ENCODE data around the gene METTL2B.
A peak's percentile ranks its signal among the peaks of the same experiment; 100 is the strongest.

The METTL2B gene, protein sequence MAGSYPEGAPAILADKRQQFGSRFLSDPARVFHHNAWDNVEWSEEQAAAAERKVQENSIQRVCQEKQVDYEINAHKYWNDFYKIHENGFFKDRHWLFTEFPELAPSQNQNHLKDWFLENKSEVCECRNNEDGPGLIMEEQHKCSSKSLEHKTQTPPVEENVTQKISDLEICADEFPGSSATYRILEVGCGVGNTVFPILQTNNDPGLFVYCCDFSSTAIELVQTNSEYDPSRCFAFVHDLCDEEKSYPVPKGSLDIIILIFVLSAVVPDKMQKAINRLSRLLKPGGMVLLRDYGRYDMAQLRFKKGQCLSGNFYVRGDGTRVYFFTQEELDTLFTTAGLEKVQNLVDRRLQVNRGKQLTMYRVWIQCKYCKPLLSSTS

DNA sequence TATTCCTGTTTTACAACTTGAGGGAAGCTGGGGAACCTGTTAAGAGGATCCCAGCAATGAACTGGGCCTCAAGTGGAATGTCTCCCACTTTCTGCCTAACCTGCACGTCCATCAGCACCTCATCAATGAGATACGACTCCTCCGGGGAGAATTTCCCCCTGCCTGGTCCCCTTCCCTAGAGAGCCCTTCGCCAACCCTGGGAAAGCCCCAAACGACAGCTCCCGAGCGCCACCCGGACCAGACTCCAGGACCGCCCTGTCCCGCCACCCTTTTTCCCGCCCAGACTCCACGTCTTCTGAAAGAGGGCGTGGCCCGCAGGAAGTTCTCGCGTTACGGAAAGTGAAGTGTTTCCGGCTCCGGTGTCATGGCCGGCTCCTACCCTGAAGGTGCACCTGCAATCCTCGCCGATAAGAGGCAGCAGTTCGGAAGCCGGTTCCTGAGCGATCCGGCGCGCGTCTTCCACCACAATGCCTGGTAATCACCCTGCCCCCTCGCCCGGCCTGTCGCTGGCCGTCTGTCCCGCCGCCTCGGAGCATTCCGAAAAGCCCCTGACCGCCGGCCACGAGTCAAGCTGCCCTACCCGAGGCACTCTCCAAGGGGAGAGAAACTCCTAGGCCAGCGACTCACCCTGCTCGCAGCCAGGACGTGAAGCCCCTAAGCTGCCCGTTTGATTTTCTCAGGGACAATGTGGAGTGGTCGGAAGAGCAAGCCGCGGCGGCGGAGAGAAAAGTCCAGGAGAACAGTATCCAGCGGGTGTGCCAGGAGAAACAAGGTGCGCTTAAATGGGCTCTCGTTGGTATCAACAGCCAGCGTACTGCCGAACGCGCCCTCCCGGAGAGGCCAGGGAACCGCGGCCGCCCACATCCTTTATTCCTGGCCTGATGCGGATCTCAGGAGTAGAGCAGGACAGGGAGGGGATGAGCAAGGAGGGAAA is at the start of gene METTL2B:
TSS of gene METTL2B (plus strand) at position 347 of the 934 bp plus-strand sequence. CDS start at position 365, 18 bp downstream.
- peak; percentile 96 for DNase-seq

DNA sequence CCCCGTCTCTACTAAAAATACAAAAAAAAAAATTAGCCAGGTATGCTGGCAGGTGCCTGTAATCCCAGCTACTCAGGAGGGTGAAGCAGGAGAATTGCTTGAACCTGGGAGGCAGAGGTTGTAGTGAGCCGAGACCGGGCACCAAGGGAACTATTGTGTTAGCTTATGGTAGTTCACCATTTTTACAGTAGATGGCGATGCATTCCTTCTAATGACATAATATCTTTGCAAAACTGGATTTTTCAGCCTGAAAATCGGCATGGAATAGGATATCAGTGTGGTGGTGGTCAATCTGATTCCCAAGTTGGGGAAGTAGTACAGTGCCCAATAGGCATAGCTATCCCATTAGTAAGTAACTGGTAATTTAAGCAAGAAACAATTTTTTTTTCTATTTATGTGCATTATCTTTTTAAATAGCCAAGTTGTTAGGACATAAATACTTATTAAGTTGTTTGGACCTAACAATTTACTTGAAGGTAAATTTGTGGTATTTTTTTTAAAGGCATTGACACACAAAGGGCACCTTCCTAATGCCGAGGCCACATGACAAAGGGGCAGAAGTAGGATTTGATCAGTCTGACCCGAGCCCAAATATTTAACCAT is 49.2 kb upstream of the METTL2B start:
- peak; percentile 67 for DNase-seq

DNA sequence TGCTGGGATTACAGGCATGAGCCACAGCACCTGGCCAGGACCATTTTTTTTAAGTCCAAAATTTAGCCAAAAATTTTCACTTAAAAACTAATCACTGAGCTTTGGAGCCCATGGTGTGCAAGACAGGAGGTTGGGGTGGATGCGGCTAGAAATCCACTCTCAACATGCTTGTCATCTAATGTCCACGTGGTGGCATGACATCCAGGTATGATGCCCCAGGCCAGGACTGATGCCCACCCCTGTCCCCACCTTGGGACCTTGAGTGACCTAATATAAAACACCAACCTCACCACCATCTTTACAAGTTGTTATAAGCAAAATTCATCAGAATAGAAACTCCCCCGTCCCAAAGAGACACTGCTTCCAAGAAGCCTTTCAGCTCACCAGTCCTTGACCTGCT is 46.3 kb upstream of the METTL2B start:
- DNase-seq = no peak

DNA sequence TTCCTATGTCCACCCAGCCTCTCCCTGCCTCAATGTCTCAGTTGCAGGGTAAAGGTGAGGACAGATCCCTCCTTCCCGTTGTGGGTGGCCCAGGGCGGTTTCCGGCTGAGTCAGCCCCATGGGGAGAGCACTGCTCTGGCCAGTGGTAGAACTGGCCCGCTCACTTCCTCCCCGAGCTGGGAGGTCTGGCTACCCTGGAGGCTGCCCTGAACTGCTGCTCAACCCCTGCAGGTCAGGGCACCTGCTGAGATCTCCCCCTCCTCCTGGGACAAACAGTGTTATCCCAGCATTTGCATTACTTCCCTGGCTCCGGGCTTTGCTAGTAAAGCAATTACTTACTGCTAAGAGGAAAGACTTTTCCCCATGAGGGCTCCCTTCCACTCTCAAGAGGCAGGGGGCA is 45.3 kb upstream of the METTL2B start:
- peak; percentile 28 for DNase-seq

DNA sequence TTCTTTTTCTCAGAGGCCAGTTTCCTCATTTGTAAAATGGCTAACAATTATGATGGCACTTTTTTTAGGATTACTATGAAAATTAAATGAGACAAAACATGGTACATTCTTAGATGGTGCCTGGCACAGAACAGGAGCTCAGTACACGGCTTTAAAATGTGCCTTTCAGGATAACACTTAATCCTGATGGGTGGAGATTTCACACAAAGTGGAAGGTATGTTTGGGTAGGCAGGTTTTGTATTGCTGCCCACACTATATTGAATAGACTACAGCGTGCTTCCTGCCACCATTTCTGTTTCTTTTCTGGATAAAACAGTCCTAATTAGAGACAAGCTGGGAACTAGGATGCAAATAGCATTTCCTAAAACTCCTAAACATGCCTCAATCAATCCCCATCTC is 44.8 kb upstream of the METTL2B start:
- DNase-seq = no peak

DNA sequence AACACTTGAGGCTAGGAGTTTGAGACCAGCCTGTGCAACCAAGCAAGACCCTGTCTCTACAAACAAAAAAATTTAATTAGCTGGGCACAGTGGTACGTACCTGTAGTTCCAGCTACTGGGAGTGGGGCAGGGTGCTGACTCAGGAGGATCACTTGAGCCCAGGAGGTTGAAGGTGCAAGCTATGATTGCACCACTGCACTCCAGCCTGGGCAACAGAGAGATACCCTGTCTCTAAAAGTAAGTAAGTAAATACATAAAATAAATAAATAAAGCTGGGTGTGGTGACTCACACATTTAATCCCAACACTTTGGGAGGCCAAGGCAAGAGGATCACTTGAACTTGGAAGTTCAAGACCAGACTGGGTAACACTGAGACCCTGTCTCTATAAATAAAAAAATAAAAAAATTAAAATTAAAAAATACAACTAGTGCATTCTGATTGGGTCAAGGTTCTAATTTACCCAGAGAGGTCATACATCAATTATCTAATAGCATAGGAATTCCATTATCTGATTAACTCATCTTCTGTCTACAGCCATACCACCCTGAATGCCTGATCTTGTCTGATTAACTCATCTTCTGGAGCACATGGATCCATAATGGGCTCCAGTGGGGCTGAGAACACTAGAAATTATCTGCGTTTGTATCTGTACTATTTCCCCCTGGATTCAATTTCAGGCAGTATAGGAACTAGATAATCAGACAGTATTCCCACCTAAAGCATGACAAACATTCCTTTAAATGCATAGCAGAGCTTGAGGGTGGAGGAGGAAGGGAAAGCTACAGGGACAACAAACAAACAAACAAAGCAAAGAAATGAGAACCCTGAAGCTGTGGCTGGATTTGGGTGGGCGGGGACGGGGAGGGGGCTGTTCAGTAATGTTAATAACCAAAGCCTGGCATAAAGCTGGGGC is 41.9 kb upstream of the METTL2B start:
- DNase-seq = no peak

DNA sequence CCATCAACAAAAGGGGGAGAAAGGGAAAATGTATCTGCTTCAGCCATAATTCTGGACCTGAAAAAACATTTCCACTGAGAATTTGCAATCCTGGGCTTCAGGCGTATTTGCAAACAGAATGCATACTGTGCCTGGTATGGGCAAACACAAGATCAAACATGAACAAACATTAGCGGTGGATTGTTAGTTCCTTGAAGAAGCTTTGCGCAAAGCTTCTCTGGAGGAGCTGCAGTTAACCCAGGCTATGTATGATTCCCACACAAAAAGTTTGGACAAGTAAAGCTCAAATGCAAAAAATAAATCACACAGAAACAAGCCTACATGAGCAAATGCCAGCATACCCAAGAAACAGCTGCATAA is 41.2 kb upstream of the METTL2B start:
- no peak for DNase-seq

DNA sequence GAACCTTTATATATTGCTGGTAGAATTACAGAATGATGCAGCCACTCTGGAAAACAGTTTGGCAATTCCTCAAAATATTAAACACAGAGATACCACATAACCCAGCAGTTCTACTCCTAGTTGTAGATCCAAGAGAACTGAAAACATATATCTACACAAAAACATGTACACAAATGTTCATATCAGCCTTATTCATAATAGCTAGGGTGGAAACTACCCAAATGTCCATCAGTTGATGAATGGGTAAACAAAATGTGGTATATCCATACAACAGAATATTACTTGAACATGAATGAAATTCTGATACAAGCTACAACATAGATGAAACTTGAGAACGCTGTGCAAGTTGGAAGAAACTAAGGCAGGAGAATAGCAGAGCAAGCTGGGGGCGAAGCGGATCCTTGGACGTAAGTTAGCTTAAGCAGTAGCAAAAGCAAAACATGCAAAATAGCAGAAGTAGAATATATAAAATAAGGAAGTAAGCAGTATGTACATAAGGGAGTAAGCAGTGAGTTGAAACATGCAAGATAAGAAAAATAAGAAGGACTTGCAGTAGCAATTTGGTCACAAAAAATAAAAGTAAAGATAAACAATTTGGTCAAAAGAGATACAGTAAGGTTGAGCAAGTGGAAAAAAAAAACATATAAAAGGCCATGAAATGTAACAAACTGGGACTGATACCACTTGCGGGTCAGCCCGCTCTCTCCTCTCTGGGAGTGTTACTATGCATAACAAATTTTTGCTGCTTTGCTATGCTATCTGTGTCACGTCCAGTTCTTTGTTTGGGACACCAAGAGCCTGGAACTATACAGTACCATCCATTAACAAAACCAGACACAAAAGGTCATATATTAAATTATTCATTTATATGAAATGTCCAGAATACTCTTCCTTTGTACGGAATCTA is 38.9 kb upstream of the METTL2B start:
- peak; percentile 88 for DNase-seq

DNA sequence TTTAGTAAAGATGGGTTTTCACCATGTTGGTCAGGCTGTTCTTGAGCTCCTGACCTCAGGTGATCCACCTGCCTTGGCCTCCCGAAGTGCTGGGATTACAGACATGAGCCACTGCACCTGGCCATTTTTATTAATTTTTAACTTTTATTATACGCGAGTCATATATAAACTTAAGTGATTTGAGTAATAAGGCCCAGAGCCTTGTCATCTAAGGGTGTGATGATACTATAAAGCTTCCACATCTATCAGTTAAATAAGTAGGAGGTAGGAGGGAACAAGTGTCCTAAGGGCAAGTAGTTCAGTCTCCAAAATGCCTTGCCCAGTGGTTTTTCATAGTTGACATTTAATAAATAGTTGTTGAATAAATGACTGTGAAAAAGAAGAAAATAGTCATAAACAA is 34.2 kb upstream of the METTL2B start:
- no peak for DNase-seq

DNA sequence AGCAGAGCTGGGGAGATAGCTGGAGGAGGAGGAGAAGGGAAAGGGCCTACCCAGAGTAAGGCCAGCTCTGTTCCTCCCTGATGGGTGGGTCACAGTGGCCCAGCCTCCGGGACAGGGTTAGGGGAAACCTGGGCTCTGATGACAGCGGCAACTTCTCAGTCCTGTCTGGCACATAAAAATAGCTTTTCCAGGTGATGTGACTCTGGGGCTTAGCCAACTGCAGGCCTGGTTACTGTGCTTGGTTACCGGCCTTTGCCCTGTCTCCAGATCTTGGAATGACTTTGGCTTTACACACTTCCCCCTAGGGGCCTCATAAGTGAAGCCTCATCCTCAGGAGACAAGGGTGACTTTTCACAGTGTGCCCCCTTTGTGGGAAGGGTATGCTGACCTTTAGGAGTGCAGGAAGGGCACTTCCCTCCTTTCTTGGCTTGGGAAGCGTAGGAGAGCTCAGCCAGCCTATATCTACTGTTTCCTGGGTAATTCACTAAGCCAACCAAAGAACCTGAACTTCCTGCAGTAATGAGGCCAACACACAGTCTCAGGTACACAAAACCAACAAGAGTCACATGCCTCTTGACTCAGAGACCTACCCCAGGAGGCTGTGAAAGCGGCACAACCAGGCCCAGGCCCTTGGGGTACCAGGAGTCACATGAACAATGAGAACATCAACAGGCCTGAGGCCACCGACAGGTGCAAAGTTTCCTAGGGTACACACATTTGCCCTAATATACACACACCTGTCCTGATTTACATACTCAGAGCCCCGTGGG is 32.5 kb upstream of the METTL2B start:
- no peak for DNase-seq

DNA sequence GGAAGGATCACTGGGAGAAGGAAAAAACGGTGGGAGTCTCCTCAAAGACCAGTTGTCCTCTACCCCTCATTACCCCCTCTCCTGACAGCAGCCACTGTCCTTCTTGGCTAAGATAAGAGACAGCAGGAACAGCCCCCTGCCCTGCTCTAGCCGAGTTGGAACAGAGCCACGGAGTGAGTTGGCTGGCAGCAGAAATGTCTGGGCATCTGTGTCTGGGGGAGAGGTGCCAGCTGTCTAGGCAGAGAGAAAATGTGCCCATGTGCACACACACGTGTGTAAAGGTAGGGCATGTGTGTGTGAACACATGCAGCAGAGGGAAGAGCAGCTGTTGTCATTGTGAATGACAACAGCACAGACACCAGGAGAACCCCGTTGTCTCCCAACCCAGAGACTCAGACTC is 30.2 kb upstream of the METTL2B start:
- no peak for DNase-seq

DNA sequence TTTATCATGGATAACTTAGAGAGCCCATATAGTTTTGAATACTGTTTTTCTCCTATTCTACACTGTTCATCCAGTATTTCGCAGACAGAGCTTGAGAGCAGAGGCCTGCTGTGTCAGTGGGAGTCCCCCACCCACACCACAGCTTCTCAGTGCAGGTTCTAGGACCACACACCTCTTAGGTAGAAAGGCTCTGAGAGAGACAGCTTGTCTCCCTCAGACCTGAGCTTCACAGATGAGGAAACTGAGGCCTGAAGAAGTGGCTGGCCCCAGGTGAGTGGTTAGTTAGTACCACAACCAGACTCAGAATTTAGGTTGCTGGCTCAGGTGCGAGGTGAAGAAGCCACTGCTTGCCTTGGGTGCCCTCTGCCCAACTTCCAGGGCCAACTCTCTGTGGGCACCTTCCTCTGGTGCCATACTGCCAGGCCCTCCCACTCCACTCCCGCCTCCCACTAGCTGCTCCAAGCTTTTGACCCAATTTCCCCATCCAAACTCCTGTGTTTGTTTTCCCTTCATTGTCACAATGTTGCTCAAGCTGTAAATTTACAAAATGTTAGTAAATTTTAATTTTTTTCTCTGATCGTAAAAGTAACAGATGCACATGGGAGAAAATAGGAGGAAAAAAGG is 28.5 kb upstream of the METTL2B start:
- no peak for DNase-seq

DNA sequence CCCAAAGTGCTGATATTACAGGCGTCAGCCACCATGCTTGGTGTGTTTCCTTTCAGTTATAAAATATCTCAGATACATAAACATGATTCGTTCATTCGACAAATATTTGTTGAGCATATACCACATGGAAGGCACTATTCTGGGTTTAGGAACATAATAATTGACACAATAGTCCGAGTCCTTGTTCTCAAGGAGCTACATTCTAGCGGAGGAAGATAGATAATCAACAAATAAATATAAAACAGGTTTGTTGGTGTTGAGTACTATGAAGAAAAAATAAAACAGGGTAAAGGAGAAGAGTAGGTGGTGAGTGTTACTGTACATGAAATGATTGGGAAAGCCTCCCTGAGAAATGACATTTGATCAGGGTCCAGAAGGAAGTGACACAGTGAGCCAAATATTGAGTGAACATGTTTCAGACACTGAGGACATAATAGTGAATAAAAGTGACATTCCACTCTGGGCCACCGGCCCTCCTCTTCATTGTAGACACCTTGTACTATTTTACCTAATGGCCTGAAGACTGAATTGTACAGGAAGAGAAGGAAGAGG is 27.7 kb upstream of the METTL2B start:
- peak; percentile 68 for DNase-seq

DNA sequence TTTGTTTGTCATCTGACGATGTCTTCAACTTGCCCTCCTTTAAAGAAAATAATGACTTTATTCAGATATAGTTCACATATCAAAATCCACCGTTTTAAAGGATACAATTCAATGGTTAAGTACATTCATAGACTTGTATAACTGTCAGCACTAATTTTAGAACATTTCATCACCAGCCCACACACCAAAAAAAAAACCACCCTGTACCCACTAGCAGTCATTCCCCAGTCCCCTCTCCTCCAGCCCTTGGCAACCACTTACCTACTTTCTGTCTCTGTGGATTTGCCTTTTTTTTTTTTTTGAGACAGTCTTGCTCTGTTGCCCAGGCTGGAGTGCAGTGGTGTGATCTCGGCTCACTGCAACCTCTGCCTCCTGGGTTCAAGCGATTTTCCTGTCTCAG is 26.1 kb upstream of the METTL2B start:
- peak; percentile 71 for DNase-seq

DNA sequence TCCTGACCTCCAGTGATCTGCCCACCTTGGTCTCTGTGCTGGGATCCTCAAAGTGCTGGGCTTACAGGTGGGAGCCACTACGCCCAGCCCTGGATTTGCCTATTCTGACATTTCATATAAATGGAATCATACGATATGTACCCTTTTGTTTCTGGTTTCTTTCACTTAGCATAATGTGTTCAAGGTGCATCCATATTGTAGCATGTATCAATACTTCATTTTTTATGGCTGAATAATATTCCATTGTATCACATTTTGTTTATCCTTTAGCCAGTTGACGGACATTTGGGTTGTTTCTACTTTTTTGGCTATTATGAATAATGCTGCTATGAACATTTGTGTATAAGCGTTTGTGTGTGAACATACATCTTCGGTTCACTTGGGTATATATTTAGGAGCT is 25.6 kb upstream of the METTL2B start:
- DNase-seq = no peak

DNA sequence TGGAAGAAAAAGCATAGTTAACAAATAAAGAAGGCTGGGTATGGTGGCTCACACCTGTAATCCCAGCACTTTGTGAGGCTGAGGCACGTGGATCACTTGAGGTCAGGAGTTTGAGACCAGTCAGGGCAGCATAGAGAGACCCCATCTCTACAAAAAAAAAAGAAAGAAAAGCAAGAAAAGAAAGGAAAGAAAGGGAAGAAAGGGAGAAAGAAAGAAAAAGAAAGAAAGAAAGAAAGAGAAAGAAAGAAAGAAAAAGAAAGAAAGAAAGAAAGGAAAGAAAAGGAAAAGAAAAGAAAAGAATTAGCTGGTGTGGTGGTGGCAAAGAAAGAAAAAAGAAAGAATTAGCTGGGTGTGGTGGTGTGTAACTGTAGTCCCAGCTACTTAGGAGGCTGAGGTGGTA is 24.0 kb upstream of the METTL2B start:
- no peak for DNase-seq

DNA sequence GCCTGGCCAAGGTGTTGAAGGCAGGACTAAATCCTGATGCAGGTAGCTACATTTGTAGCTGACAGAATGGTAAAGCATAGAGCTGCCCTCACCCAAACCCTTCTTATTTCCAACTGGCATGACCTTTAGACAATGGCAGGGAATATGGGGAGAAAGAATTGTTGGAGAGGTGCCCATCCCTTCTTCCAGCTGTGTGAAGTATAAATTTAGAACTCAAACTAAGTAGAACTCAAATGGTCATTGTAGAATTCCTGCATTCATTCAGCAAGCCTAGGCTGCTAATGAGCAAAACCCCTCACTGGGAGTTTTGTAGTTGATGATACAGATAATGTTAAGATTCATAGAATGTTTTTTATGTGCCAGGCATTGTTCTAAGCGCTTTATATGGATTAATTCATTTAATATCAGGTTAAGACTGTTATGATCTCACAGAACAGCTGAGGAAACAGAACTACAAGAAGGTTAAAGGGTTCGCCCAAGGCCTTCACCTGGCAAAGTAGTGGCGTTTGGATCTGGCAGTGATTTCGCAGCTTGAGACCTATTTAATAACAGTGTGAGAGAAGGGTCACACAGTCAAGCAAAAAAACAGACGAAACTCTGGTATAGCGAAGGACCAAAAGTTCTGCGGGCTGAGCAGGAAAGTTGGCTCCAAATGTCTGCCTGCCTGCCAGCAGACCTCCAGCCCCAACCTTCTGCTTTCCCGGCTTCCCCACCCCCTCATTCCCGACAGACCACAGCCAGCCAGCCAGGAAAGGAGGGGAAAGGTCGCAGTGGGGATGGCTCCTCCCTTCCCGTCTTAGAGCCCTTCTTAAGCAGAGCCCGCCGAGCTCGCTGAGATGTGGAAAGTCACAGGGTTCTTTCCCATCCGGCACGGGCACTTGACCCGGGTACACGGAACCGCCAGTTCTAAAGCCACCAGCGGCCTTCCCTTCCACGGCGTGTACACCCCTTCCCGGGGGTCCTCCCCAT is 22.4 kb upstream of the METTL2B start:
- DNase-seq = no peak

DNA sequence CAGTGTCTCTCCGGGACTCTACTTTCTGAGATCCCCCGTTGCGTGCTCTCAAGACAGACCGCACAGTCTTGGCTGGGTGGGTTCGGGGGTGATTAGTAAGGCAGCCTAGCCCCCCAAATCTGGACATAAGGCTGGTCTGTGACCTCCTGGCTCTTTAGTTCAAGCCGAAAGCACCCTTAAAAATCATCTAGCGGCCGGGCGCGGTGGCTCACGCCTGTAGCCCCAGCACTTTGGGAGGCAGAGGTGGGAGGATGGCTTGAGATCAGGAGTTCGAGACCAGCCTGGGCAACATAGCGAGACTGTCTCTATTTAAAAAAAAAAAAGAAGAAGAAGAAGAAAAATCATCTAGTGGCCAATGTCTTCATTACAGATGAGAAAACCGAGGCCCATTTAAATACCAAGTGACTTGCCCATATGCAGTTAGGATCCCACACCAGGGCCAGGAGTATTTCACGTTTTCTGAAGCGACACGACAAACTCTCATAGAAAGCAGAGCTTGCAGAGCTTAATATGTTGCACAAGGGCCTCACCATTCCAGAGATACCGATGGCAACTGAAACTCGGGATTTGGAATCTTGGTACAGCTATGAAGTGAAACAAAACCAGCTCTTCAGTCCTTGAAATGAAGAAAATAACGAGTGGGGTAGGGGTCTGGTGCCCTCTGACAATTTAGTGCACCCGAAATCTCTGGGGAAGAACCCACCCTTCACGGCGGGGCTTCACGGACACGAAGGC is 21.6 kb upstream of the METTL2B start:
- peak; percentile 56 for DNase-seq

Data from inflammatory macrophage treated with lipopolysaccharide for 4 hours (primary cell).